ENCODE data around the gene PCGF3.
"Not testable (repeated sequence)": the region's sequence is repeated elsewhere in the genome, so short reads cannot be mapped to it uniquely, and the experiment has no call there.

Gene PCGF3

DNA sequence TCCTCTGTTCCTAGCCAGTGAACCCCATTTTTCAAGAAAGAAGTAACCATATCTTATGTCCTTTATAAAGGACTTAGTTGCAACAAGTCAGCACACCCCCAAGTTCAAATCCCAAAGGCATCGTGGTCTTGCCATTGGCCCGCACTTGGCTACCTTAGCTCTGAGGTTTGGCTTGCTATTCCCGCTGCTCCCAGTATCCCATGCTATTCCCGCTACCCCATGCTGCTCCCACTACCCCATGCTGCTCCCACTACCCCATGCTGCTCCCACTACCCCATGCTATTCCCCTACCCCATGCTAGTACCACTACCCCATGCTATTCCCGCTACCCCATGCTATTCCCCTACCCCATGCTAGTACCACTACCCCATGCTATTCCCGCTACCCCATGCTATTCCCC lies 37.4 kb upstream of the PCGF3 start:
- DNase-seq (ENCODE audit: low spot score), result not testable (repeated sequence)

DNA sequence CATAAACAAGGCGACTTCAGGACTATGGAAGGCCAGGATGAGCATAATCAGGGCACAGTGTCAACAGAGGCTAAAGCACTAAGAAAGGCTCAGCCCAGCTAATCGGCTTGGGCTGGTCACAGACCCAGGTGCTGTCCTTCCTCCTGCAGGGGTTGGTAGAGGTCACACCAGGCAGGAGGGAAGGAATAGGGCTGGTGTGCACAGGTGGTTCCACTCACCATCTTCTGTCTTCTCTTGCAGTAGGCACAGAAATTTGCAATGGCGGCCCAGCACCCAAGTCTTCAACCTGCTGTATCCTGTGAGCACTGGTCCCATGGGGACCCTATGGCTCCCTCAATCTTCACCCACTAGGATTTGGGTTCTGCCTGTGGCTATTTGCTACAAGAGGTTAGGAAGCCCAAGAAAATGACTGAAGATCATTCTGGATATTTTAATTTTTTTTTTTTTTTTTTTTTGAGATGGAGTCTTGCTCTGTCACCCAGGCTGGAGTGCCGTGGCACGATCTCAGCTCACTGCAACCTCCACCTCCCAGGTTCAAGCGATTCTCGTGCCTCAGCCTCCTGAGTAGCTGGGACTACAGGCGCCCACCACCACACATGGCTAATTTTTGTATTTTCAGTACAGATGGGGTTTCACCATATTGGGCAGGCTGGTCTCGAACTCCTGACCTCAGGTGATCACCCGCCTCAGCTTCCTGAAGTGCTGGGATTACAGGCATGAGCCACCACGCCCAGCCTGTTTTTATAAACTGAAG lies 35.6 kb upstream of the PCGF3 start:
- not testable (repeated sequence) for DNase-seq (ENCODE audit: low spot score)

DNA sequence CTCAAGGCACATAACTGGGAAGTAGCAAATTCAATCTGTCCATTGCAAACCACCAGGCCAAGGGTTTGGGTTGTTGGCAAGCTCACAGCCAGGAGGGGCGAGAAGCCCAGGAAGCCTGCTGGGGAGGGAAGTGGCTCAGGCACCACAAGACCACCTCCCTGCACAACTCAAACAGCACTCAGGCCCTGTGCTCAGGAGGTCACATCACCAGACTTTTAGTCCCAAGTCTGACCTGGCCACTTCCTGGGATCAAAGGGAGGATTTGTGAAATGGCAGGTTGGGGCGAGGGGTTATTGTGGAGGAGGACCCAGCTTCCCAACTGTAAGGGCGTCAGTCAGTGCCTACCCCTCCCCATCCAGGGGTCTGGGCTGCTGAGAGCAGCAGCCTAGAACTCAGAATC lies 33.9 kb upstream of the PCGF3 start:
- no peak for DNase-seq (ENCODE audit: low spot score)

DNA sequence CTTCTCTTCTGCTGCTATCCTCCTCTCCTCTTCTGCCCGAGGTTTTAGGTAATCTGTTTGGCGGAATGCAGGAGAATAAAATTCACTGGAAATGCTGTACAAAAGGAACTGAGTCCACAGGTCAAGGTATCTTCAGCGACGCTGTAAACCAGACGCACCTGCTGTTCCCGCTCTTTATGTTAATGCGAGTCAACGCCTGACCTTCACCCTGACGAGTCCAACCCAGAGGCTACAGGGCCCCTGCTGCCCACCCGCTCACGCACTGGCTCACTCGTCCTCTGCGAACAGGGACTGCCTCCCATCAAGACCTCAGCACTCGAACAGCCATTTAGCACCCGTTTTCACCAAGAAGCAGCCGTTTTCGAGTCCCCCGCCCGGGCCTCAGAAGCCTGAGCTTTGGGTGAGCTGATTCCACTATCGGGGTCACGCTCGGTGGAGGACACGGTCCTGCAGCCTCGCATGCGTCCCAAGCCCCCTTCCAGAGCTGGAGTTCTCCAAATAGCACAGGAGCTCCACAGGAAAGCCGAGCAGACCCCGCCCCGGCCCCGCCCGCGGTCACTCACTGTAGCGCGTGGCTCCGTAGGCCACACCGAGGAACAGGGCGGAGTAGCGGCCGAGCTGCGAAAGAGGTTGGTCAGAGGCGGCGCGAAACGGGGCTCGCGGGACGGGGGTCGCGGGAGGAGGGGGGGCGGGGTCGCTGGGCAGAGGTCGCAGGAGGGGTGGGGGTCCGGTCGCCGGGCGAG lies 32.1 kb upstream of the PCGF3 start:
- no peak for DNase-seq (ENCODE audit: low spot score)

DNA sequence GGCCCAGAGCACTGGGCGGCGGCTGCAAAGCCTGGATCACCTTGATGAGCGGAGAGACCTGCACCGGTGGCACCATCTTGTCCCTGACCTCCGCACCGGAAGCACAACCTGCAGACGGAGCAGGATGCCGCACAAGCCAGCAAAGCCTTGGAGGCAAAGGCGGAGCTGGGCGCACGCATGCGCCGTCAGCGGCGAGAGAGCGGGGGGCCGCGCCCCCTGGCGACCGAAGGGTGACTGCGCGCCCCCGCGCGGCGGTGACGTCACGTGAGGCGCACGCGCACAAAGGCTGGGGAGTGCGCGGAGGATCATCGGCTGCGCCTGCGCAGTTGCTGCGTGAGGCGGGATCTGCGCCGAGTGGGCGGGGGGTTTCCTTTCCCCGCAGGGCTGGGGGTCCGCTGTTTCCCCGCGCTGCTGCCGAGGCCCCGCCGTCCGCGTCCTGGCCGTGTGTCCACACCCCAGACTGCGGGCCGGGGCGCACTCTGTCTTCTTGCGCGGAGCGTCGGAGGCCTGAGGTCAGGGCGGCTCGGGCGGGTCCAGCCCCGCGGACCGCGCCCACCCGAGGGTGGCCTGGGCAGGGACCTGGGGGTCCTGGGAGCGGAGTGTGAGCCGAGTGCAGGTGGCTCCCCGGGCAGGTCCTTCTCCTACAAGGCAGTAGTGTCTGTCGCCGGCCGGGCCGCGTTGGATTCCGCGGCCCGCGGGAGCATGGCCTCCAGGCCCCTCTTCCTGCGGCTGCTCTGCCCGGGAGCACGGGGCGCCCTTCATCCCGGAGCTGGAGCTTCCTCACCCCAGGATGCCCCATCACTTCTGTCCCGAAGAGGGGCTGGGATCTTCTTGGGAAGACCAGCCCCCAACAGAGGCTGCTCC lies 31.2 kb upstream of the PCGF3 start, which contains the start of the genes ATP5ME and MYL5:
Gene ATP5ME, minus strand, starts transcription at position 105 of the 864 bp plus-strand sequence. Its CDS starts 29 bp downstream, at position 76.
Gene MYL5, plus strand, starts transcription at position 371 of the 864 bp plus-strand sequence. CDS start 3,485 bp downstream, outside the sequence.
- peak; percentile 96 for DNase-seq (ENCODE audit: low spot score)

DNA sequence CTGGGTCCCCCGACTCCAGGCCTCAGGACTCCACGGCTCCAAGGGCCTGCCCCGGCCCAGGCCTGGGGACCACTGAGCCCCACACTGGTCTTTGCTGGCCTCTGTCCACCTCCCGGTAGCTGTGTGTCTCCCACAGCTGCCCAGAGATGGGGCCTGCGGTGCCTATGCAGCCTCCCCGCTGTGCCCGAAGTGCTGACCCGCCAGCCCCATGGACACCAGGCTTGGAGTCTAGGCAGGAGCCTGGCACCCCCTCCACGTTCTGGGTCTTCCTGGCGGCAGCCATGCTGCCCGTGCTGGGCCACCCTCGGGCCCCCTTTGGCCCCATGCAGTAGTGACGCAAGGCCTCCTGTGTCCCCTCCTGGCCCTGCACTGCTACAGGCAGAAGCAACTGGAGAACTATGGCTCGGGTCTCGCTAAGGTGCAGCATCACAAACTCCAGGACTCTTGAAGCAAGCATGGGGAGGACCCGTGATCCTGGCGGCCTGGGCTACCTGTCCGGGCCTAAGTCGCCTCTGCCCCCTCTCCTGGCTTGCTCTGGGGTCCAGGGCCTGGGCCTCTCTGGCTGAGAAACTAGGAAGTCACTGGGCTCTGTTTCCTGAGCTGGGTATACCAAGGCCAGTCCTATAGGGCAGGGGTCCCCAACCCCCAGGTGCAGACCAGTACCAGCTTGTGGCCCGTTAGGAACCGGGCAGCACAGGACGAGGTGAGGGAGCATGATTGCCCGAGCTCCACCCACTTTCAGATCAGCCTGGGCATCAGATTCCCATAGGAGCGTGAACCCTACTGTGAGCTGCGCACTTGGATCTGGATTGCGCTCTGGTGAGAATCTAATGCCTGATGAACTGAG lies 30.4 kb upstream of the PCGF3 start:
- DNase-seq (ENCODE audit: low spot score), result no peak

DNA sequence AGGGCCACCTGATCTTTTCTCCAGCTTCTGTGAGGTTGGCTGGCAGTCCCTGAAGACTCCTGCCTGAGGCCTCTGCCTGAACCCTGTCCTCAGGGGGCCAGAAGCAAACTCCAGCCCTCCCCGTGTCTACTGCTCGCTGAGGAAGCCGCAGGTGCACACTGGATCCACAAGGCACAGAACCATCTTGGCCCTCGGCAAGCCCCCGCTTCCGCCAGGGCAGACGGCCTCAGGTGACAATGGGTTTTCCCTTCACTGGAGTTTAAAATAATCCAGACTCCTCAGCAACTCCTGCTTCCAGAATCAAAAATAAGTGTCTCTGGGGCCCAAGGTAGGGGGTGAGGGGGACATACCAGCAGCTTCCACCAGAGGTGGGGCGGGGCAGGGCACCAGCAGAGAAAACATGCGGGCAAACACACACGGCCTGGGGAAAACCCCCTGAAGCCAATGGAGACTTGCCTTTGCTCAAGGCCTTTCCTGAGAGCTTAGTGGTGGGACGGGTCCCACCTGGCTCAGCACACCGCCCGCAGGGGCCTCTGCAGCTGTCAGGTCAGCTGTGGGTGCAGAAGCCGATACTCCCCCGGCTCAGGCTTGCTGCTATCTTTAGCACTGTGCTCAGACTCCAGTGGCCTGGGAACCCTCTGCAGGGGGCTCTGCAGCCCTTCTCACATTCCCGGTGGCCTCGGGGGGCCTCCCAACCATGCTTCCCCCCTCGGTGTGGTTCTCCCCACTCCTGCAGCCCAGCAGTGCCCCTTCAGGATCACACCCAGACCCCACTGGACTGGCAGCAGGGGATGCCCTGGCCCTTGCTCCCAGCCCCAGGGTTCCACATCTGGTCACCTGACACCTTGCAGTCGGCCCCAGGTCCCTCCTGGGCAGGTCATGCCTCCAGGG lies 29.4 kb upstream of the PCGF3 start:
- DNase-seq (ENCODE audit: low spot score), result no peak

DNA sequence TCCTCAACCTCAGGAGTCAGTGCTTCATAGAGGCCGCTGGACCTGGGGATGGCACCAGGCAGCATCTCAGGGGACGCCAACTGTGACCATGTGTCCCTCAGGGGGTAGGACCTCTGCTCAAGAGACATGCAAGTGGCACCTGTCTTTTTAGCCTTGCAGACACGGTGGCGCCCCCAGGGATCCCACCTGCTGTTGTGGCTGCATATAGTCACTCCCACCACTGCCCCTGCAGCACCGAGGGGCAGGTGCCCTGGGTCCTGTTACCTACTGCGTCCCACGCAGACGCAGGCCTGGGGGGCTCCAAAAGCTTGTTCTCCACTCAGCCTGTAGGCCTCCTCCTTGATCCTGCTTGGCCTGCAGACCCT lies 28.8 kb upstream of the PCGF3 start:
- no peak for DNase-seq (ENCODE audit: low spot score)

DNA sequence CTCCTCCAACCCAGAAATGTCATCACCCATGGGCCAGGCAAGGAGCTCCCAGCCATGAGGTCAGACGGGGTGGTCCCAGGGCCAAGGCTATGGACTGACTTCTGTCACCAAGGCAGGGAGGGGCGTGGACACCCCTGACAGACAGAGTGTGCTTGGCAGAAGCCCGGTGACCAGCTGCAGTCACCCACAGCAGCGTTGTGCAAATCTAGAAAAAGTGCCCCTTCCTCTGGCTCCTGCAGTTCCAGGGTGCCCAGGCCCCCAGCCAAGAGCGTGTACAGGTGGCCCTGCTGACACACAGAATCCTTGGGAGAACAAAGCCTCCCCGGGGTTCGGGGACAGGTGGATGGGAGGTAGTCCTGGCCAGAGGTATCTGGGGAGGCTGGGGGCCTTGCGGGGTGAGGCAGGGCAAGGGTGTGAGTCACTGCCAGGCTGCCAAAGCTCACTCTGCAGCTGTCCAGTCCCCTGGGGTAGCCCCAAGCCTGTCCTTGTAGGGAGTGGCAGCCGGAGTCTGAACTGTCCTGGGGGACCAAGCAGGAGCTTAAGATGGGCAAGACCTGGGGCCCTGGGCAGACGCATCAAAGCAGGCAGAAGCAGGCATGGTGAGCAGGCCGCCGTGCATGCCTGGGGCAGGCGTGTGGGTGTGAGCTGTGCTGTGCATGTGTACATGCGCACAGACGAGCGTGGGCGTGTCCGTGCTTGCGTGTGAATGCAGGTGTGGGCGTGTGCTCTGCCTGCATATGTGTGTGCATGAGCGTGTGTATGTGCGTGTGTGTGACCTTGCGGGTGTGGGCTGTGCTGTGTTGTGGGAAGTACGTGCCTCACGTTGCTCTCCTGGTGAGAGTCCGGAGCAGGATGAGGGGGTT lies 28.0 kb upstream of the PCGF3 start:
- DNase-seq (ENCODE audit: low spot score), result no peak

DNA sequence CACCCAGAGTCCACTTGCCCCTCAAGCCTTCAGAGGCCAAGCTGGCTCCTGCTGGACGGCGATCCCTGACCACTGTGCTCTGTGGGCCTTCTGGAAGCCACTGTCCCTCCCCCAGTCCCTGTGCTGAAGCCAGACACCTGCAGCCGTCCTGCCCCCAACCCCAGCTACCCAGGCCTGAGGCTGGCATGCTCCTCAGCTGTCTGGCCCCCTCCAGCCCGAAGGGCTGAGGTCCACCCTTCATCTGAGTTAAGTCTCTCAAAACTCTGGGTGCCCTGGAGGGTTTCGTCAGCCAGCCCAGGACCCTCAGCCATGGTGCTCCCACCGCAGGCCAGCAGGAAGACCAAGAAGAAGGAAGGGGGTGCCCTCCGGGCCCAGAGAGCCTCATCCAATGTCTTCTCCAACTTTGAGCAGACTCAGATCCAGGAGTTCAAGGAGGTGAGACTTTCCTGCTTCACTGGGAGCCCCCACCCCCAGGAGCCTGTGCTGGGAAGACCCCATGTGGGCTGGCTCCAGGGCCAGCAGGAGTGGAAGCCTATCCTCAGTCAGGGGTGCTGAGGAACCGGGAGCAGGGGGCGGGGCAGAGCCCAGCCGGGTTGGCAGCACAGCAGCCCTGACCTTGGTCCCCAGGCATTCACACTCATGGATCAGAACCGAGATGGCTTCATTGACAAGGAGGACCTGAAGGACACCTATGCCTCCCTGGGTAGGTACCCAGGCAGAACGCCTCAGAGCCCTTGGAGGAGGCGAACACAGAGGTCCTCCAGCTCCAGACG lies 27.1 kb upstream of the PCGF3 start:
- DNase-seq (ENCODE audit: low spot score), result no peak

DNA sequence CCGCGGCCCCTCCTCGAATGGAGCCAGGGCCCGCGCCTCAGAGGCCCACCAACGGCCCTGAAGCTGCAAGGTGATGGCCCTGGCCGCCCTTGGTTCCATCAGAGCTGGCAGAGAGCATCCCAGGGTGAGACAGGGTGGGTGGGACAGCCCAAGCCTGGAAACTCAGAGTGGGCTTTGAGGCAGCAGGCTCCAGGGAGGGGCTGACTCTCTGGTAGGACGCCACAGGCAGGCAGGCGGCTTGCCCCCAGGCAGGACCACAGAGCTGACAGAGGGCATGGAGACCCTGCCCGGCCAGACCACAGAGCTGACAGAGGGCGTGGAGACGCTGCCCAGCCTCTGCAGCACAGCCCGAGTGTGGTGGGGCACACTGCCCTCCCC lies 26.5 kb upstream of the PCGF3 start:
- DNase-seq (ENCODE audit: low spot score), result no peak

DNA sequence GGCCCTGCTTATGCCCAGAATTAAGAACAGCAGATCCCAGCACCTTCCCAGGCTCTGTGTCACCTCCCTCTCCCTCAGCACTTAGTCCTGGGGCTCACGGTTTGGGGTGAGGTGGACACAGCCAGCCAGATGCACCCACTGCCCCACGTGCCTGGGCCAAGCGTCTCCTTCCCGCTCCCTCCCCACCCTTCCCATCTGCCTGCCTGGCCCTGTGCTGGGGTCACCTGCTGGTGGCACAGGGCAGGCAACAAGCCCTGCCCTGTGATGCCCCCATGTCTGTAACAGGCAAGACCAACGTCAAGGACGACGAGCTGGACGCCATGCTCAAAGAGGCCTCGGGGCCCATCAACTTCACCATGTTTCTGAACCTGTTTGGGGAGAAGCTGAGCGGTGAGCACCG lies 26.0 kb upstream of the PCGF3 start:
- DNase-seq (ENCODE audit: low spot score), result no peak

DNA sequence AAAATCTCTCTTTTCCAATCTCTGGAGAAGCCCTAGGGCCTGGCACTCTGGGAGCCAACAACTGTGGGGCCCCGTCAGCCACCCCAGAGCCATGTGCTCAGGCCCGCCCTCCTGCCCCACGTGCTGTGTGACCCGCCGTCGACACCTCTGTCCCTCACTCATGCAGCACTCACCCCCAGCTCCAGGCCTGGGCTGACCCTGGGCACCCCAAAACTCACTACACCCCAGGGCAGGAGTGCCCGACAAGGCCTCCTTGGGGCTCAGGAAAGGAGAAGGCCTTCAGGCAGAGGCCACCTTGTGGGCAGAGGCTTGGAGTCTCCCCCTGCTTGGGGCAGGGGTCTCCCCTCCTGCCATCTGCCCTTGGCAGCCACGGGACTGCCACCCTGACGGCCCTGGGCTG lies 25.5 kb upstream of the PCGF3 start:
- no peak for DNase-seq (ENCODE audit: low spot score)

DNA sequence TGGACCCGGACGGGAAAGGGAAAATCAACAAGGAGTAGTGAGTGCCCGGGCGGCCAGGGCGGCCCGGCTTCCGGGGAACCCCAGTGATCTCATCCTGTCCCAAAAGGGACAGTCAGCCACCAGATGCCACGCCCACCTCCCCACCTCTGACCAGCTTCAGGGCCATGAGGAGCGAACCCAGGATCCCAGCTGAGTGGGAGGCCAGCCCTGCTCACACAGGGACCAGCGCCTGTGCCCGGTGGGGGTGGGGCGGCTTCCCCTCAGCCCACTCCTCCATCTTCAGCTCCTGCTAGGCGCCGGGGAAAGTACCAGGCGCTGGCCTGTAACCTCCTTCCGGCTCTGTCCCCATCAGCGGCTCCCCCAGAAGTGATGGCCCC lies 25.1 kb upstream of the PCGF3 start:
- no peak for DNase-seq (ENCODE audit: low spot score)

DNA sequence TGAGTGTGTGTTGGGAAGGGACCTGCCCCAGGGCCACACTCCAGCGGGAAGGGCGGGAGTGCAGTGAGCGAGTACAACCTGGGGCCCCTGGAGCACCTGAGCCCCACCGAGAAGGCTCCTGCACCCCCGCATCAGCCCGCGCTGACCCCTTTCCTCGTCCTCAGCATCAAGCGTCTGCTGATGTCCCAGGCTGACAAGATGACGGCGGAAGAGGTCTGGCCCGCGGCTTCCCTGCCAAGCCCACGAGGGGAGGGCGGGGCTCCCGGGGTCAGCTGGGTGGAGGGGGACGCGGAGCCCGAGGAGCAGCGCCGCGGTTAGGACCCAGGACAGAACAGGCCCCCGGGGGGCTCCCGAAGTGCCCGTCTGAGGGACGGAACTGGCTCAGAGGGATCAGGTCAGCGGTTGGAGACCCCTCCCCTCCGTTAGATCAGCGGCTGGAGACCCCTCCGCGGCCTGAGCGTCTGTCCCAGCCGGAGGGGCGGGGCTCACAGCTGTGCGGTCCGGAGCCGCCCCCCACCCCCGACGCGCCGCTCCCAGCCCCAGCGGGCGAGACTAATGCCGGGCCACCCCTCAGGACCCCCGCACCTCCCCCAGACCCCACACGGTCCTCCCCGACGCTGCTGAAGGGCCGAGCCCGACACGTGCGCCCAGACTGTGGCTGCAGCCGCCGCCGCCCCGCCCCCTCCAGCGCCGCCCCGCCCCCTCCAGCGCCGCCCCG lies 24.5 kb upstream of the PCGF3 start:
- peak; percentile 29 for DNase-seq (ENCODE audit: low spot score)

DNA sequence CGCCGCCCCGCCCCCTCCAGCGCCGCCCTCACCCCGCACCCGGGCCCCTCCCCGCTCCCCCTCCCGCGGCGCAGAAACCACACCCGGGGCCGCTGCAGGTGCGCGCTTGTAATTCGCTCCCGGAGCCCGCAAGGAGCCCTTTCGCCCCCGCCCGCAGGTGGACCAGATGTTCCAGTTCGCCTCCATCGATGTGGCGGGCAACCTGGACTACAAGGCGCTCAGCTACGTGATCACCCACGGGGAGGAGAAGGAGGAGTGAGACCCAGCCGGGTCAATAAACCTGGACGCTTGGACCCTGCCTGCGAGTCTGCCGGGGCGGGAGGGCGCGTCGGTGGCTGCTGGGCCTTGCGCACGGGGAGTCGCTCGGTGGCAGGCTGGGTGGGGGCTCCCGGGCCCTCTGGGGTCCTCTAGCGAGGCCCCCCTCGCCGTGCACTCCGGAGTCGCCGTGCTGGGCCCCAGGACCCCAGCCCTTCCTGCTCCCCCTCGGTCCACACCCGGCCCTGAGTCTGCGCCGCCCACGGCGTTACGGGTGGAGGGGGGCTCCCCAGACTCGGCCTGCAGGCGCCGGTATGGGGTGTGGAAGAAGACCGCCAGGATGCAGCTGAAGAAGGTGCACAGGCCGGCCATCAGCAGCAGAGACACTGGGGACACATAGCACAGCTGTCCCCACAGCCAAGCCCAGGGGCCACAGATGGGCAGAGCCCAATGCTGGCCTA lies 23.7 kb upstream of the PCGF3 start:
- DNase-seq (ENCODE audit: low spot score), result no peak

DNA sequence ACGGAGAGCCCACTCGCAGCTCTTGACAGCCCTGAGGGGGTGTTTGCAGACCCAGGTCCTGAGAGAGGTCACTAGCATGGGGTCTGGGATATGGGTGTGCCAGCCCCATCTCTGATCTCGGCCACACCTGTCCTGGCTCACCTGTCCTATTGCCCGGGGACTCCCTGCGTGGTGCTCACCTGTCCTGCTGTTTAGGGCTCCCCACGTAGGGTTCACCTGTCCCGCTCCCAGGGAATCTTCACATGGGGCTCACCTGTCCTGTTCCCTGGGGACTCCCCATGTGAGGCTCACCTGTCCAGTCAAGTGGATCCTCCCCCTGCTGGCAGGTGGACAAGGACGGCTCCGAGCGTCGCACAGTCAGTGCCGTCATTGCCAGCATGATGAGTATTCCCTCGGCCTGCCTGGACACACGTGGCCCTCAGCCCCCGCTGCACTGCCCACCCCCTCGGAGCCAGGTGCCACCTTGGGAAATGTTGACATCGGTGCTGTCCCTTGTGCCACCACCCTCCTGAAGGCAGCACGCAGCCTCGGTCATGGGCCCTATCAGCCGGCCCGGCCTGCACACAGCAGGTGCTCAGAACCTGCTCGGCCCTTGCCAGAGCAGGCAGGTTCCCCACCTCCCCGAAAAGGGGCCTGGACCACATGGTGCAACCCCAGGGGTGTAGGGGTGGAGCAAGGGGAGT lies 23.0 kb upstream of the PCGF3 start:
- no peak for DNase-seq (ENCODE audit: low spot score)

All from cerebellar cortex (tissue), 1 donor.